ENCODE data around the gene SCNN1A.

SCNN1A gene

GRCh38 chr12:6383572-6384498, 8.5 kb upstream of the SCNN1A start, which contains the start of gene LTBR:
Gene LTBR, plus strand, starts transcription at chr12:6384162. Its CDS starts 197 bp downstream, at chr12:6384359.
- peak; percentile 93 for DNase-seq

- no peak for DNase-seq
Observed at GRCh38 chr12:6382982-6383381, 7.6 kb upstream of the SCNN1A start.

DNA sequence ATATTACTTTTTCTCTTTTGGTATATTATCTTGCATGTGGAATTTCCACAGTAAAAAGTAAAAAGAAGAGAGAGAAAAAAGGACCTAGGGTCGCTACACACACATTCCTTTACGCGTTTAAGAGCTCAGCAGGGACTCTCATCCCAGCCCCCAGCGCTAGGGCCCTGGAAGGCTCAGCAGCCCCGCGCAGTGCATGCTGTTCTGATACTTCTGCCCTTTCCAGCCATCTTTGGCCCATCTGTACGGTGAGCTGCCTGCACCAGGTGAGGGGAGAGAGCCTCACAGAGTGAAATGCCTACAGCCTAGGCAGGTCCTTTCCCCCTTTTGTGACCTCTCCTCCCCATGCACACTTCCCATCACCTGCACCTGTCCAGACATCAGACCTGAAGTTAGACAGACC, 7.0 kb upstream of the SCNN1A start:
- no peak for DNase-seq

DNA sequence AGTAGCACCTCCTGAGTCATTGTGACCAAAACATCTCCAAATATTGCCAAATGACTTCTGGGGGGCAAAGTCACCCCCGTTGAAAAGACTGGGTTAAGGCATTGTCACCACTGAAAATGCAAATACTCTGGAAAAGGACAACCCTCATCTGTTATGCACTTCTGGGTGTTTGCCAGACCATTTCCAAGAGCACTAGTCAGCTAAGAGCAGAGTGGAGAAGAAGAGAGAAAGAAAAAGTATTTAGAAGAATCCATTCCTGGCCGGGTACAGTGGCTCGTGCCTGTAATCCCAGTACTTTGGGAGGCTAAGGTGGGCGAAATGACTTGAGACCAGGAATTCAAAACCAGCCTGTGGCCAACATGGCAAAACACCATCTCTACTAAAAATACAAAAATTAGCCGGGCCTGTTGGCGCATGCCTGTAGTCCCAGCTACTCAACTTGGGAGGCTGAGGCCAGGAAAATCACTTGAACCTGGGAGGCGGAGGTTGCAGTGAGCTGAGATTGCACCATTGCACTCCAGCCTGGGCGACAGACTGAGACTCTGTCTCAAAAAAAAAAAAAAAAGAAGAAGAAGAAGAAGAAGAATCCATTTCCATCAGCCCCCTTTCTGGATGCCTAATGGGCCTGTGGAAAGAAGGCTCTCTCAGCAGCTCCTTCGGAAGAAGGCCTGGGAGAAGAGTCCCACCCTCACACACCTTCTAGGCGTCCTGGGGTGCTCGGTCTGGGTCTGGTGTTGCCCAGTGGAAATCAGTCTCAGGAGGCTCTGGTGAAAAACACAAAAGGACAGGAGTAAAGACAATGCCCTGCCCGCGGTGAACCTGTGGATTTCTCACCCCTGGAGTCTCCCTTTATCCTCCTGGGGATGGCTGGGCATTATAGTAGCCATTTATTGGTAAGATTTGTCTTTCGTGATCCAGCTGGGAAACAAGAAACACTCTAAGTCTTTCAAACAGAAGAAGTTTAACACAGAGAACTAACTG, 5.1 kb upstream of the SCNN1A start:
- no peak for DNase-seq

DNA sequence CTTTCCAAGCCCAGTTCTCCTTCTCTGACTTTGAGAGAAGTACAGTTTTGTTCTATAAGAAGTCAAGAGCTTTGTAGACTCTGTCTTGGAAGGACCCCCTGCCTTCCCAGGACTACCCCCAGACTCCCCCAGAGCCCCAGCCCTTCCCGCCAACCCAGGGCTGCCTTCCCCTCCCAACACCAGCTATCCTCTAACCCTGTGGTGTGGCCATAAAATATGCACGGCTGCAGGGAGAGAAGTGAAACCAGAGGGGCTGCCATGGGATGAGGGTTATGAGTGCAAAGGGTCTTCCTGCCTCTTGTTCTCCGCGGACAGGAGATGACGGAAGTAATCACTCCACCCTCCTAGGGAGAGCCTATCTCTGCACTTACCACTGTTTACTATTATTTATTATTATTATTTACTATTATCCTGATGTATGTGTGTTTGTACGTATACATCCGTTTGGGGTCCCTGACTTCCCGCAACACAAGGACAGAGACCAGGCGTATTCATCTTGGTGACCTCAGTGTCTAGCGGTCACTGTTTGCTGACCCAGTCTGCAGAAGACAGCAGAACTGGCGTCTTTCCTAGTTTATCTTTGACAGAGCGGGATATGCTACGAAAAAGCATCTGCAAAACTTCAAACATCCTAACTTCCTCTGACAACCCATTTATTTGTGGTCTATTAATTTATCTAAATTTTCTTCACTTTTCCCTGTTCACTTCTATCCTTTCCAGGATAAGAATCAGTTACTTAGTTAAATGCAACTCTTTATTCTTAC, 3.5 kb upstream of the SCNN1A start:
- DNase-seq: no peak

DNA sequence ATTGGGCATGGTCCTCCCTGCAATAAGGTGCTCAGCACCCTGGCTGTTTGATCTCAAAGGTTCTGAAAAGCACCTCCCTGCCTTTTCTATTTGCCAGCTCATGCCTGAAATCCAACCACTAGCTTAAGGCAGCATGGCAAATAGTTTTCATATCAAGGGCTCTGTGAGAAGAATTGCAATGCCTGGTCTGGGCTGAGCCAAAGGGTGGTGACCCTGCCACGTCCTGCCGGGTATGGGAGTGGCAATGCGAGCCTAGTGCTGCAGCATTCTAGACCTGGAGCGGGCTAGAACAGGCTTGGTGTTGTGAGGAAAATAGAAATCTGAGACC, 2.3 kb upstream of the SCNN1A start:
- no peak for DNase-seq

DNA sequence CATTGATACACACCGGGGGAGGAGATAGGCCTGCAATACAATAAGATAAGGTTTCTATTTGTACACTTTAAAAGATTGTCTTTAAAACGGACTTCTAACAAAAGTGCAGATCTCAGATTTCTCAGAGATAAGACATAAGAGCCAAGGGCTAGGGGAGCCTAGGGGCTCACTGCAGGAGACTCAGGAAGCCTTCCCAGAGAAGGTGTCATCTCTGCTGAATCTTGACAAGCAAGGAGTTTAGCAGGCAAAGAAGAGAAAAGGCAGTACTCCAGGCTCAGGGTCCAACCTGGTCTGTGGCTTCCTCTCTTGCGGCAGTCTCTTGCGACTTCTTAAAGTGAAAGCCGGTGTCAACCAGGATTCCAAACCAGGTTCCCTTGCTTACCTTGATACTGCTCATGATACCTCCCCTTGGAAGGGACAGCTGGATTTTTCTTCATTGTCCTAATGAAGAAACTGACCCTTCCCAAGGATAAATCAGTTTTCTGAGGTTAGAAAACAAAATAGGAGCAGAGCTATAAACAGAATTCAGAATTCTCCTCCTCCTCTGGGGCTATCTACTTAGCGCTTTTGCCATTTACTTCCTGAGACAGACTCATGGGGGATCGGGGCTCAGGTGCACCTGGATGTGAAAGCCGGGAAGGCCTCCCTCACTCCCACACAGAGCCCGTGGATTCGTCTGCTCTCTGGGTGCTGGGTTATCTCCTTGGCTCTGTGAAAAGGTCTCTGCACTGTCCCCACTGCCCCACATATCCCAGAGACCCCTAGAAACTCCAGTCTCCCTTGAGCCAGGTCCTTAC, 1.7 kb upstream of the SCNN1A start:
- DNase-seq: no peak

DNA sequence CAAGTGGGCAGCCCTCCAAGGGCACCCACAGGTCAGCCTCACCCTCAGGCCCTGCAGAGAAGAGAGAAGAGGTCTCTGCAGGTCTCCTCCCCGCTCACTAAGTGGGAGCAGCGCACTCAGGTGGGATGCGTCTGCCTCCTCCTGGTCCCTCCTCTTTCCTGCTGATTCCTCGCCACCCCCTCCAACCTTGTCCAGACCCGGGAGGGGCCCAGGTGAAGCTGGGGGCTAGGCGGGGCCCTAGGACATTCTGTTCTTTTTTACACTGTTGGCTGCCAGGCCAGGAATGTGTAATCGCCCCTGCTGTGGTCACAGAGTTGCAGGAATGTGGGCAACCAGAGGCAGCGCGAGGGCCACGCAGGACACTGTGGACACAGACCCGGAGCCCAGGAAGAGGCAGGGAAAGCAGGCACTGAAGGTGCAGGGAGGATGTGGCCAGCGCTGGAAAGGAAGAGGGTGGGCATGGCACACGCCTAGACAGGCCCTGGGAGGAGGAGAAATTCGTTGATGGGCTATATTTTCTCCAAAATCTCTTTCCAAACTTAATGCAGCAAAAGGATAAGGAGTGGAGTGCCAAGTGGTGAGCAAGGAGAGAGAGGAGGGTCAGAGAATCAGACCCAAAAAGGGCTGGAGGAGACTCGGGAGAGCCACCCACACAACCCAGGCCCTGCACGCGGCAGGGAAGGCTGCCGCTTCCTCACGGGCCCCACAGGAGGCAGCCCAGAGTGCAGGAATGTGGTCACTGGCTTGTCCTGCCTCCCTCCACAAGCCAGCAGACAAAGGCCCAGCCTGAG, 911 bp upstream of the SCNN1A start:
- peak; percentile 69 for DNase-seq

GRCh38 chr12:6374786-6375160, 590 bp downstream of the SCNN1A start:
- no peak for DNase-seq

- DNase-seq: no peak
Observed at GRCh38 chr12:6374028-6374785, 1.2 kb downstream of the SCNN1A start.

DNA sequence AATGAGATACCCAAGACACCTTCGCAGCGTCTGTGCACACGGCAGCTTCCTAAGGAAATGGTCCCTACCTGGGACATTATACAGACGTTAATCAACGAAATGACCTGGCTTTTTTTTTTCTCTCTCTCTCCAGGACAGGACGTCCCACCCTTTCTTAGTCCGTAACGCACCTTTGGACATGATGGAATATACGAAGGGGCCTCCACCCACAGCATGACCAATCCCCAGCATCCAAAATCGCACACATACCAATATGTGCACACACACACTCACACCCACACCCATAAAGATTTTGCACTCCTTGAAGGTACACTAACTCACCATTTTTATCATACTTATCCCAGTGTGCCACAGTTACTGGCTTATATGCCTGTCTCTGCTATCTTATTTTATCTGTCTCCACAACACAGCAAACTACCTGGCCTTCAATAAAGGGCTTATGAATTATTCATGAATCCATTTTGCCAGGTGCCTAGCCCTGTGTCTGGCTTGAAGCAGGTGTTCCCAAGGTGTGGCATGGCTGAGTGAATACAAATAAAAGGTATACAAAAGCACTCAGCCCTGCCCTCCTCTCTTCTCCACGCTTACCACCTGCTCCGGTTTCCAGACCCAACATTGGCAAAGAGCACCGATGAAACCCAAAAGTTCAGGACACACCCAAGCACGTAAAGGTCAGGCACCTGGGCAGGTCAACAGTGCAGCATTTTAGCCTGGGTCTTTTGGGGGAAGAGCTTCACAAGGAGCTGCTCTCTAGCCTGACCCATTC, 2.2 kb downstream of the SCNN1A start:
- no peak for DNase-seq

DNA sequence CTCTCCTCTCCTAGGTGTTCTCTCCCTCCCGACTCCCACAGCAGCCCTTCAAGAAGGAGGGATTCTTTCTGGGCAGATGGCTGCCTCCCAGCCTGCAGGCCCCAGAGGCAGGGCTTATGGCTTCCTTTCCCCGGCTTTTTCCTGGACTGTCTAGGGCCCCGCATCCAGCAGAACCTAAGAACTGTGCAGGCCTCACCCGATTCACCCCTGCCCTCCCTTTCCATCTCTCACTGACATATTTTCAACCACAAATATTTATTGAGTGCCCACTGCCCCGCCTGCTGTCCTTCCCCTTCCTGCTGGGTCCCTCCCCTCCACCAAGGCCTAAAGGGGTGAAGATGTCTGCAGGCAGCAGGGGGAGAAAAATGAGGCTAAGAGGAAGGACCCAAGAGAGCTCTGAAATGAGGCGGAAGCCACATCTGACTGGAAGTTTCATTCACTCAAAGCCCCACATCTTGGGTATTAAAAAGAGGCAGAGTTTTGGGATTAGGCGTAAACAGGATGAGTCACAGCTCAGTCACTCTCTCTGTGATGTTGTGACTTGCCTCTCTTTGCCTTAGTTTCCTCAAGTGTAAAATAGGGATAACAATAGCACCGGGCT, 2.9 kb downstream of the SCNN1A start:
- no peak for DNase-seq

DNA sequence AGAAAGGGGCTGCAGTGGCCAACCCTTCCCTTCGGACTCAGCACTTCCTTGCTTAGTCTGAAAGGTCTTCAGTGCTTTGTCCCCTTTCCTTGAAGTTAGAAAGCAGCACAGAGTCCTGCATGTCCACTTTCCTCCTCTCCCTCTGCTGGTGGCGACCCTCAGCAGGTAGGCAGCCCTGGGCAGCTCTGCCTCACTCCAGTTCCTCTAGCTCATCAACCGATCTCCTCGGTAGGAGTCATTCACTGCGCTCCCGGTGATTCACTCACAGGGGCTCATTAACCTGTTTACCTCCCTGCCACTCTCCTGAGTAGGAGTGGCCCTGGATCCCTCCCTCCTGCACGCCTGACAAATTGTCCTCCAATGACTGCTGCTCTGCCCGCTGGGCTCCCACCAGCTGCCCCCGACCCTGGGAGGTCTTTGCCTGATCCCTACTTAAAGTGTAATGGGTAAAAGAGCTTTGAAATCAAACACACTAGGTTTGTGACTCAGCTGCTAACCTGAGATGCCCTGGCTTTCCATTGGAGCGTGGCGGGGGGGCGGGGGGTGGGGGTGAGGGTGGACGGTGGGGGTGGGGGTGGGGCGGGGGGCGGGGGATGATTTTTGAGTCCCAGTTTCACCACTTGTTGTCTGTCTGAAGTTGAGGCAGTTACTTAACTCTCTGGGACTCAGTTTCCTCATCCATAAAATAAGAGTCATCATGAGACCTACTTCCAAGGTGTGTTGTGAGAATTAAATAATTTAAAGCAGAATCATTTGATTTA, 4.2 kb downstream of the SCNN1A start:
- DNase-seq: no peak

- no peak for DNase-seq
Observed at GRCh38 chr12:6370576-6370935, 4.8 kb downstream of the SCNN1A start.

DNA sequence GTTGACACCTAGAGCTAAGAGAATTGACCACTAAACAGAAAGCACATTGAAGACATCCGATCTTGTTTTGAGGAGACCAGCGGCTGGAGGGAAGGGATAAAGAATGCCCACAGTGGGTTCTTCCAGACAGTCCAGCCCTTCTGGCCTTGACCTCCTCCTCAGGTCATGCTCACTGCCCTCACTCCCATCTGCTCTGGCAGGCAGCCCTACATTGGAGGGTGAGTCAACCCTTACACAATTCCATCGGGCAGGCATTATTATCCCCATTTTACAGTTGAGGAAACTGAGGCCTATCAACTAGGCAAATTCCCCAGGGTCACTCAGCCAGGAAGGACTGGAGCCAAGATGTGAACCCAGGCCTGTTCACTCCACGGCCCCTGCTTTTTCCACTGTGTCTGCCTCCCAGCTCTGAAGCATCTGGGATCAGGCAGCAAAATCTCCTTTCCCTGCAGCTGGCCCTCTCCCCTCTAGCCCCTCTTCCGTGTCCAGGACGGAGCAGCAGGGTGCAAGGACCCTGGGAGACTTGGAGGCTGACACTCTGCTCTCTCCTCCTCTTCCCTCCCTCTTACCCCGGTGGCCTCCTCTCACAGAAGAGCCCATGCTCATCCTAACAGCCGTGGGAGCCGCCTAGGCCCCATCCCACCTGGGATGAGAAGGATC, 5.3 kb downstream of the SCNN1A start:
- no peak for DNase-seq

GRCh38 chr12:6368906-6369525, 6.3 kb downstream of the SCNN1A start:
- no peak for DNase-seq
